HG02885 (cell line): ENCODE results near the gene DLEC1.
A peak's percentile ranks its signal among the peaks of the same experiment; 100 is the strongest.

Experiments
- ATAC-seq: cut with Tn5 transposase; IDR thresholded peaks from one replicate; pipeline ENCODE4 v1.9.1; 2021; ENCODE audit warnings: mild to moderate bottlenecking; ENCODE audit not compliant: unreplicated experiment, poor library complexity

DLEC1 gene

GRCh38 chr3:38001456-38002081 is 37.4 kb upstream of the DLEC1 start:
- ATAC-seq, result no peak

GRCh38 chr3:38002291-38002876 is 36.6 kb upstream of the DLEC1 start:
- ATAC-seq, result no peak

GRCh38 chr3:38002940-38003339 is 36.1 kb upstream of the DLEC1 start:
- ATAC-seq, result no peak

GRCh38 chr3:38003371-38003816 is 35.6 kb upstream of the DLEC1 start:
- ATAC-seq, result peak; percentile 29

GRCh38 chr3:38003817-38004414 is 35.1 kb upstream of the DLEC1 start:
- no peak for ATAC-seq

GRCh38 chr3:38004415-38005075 is 34.5 kb upstream of the DLEC1 start:
- ATAC-seq, result peak; percentile 76

- ATAC-seq, result no peak
Observed at GRCh38 chr3:38005076-38006020, 33.7 kb upstream of the DLEC1 start.

GRCh38 chr3:38006031-38006430 is 33.0 kb upstream of the DLEC1 start:
- ATAC-seq, result no peak

GRCh38 chr3:38006445-38006995 is 32.5 kb upstream of the DLEC1 start:
- ATAC-seq, result no peak

- no peak for ATAC-seq
Observed at GRCh38 chr3:38007754-38008090, 31.3 kb upstream of the DLEC1 start.

GRCh38 chr3:38008191-38008701 is 30.8 kb upstream of the DLEC1 start:
- ATAC-seq, result no peak

- ATAC-seq, result no peak
Observed at GRCh38 chr3:38008971-38009580, 29.9 kb upstream of the DLEC1 start.

- ATAC-seq, result no peak
Observed at GRCh38 chr3:38009807-38010591, 29.0 kb upstream of the DLEC1 start.

GRCh38 chr3:38011111-38011510 is 27.9 kb upstream of the DLEC1 start:
- no peak for ATAC-seq

GRCh38 chr3:38015485-38015884 is 23.5 kb upstream of the DLEC1 start:
- no peak for ATAC-seq

GRCh38 chr3:38015984-38016383 is 23.0 kb upstream of the DLEC1 start:
- ATAC-seq, result no peak

- ATAC-seq, result no peak
Observed at GRCh38 chr3:38016410-38016809, 22.6 kb upstream of the DLEC1 start.

- no peak for ATAC-seq
Observed at GRCh38 chr3:38016847-38017444, 22.1 kb upstream of the DLEC1 start.
